Peyer's patch (tissue), 4 donors: ENCODE results near the gene EYA3.

Experiments used
- POLR2A ChIP-seq, 2 donors: fragments of 450-650 bp; IDR thresholded peaks; one replicate each; pipeline ENCODE4 v1.5.1; 2017; ENCODE audit warnings: antibody characterized with exemption in 2 of 2, mild to moderate bottlenecking in 2 of 2, moderate library complexity in 2 of 2
- TF ChIP-seq, protein P1 (sequence below), 6 experiments: fragments of 450-650 bp in 4 of 6; fragments of 200-600 bp in 2 of 6; sonication (generic) in 1 of 6; IDR thresholded peaks; one replicate each; pipeline ENCODE4 v1.5.1; 2017 to 2019; ENCODE audit warnings: antibody characterized with exemption in 6 of 6, mild to moderate bottlenecking in 3 of 6, moderate library complexity in 1 of 6

DNA sequence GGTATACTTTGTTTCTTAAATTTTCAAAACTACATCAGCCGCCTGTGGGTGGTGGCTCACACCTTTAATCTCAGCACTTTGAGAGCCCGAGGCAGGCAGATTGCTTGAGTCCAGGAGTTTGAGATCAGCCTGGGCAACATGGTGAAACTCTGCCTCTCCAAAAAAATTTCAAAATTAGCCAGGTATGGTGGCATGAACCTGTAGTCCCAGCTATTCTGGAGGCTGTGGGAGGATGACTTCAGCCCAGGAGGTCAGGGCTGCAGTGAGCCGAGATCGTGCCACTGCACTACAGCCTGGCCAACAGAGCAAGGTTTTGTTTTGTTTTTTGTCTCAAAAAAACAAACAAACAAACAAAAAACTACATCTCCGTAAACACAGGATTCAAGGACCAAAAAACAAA lies 3.3 kb downstream of the EYA3 start:
- no peak for TF ChIP-seq POLR2A (IDR thresholded peaks at IDR 0.05)
- TF ChIP-seq, protein P1, sequence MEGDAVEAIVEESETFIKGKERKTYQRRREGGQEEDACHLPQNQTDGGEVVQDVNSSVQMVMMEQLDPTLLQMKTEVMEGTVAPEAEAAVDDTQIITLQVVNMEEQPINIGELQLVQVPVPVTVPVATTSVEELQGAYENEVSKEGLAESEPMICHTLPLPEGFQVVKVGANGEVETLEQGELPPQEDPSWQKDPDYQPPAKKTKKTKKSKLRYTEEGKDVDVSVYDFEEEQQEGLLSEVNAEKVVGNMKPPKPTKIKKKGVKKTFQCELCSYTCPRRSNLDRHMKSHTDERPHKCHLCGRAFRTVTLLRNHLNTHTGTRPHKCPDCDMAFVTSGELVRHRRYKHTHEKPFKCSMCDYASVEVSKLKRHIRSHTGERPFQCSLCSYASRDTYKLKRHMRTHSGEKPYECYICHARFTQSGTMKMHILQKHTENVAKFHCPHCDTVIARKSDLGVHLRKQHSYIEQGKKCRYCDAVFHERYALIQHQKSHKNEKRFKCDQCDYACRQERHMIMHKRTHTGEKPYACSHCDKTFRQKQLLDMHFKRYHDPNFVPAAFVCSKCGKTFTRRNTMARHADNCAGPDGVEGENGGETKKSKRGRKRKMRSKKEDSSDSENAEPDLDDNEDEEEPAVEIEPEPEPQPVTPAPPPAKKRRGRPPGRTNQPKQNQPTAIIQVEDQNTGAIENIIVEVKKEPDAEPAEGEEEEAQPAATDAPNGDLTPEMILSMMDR (IDR thresholded peaks at IDR 0.05), result no peak
